ENCODE measurements around the gene CA12.

DNA sequence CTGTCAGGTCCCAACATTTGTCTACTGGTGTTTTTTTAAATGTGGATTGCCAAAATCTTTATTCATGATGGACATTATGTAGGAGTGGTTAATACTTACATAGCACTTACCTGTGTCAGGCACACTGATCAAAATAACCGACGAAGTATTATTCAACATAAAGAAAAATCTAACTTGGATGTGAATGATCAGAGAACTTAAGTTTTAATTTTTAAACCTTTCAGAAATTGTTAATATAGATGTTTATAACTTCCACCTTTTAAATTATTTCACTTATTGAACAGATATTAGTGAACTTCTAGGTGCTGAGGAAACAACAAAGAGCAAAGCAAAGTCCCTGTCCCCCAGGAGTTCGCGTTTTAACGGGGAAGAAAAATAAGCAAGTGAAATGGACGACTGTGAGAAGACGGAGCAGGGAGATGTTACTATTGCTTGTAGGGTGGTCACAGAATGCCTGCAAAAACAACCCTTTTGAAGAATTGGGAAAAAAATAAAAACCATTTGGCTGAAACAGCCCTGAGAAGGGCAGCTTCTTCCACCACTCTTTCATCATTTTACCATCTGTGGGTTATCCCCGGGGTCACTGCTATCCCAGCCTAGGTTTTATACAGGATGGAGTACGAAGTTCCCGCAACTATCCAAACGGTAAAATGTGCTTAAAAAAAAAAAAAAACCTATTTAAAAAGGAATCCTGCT, 105.2 kb downstream of the CA12 start:
- TF ChIP-seq, protein P1, sequence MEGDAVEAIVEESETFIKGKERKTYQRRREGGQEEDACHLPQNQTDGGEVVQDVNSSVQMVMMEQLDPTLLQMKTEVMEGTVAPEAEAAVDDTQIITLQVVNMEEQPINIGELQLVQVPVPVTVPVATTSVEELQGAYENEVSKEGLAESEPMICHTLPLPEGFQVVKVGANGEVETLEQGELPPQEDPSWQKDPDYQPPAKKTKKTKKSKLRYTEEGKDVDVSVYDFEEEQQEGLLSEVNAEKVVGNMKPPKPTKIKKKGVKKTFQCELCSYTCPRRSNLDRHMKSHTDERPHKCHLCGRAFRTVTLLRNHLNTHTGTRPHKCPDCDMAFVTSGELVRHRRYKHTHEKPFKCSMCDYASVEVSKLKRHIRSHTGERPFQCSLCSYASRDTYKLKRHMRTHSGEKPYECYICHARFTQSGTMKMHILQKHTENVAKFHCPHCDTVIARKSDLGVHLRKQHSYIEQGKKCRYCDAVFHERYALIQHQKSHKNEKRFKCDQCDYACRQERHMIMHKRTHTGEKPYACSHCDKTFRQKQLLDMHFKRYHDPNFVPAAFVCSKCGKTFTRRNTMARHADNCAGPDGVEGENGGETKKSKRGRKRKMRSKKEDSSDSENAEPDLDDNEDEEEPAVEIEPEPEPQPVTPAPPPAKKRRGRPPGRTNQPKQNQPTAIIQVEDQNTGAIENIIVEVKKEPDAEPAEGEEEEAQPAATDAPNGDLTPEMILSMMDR (IDR thresholded peaks at IDR 0.05), result no peak
- TF ChIP-seq POLR2A (IDR thresholded peaks at IDR 0.05), result no peak

All from esophagus squamous epithelium (tissue), 4 donors.